Endothelial cell of umbilical vein (primary cell): ENCODE results near the gene CWF19L2. TPM values are rescaled to one million over a fixed set of nuclear protein-coding genes. Genes with fewer than 3 reads are reported as not detected.

Experiments
- BruUV-seq: library from RNA; stranded (reverse); fragments of 400-500 nt; replicated peaks from 2 replicates; lab custom pipeline; 2021; lab: Mats Ljungman, UMichigan
- CTCF ChIA-PET: fragments of 300-600, 350-600 bp; sonication (Branson Sonifier 250); formaldehyde crosslinking; loops from one replicate; lab custom pipeline; 2021; ENCODE audit warnings: antibody characterized with exemption, inconsistent platforms; lab: Charles Lee
- POLR2A ChIA-PET: fragments of 300-600, 350-600 bp; sonication (Branson Sonifier 250); formaldehyde crosslinking; loops from one replicate; lab custom pipeline; 2021; ENCODE audit warnings: antibody characterized with exemption, inconsistent platforms; lab: Charles Lee
- DNase-seq: peaks from one replicate; pipeline ENCODE4 v3.0.0-alpha.2; 2011; ENCODE audit warnings: low read depth, low spot score
- FAIRE-seq: peaks from 2 replicates; lab custom pipeline; 2011; peaks lifted over from hg19 to GRCh38; lab: Jason Lieb, UNC
- H2AFZ ChIP-seq: 2 replicates; pipeline ENCODE4 v1.6.0; 2012; ENCODE audit warnings: low read depth, low read length, control low read depth, inconsistent platforms
- H3K27ac ChIP-seq: 2 replicates; pipeline ENCODE4 v1.5.1; 2011; ENCODE audit warnings: low read depth, mild to moderate bottlenecking, control low read depth, low read length, moderate library complexity; ENCODE audit not compliant: insufficient read depth
- H3K27me3 ChIP-seq, 2 experiments: 2 replicates each; pipeline versions ENCODE4 v1.6.0 to v1.6.1; 2011; ENCODE audit warnings: low read length in 2 of 2, mixed read lengths in 1 of 2; ENCODE audit not compliant: control insufficient read depth in 2 of 2, insufficient read depth in 2 of 2
- H3K36me3 ChIP-seq, 2 experiments: 2 replicates in 1 of 2; 3 replicates in 1 of 2; pipeline ENCODE4 v1.5.1; 2011; ENCODE audit warnings: low read length in 2 of 2, mild to moderate bottlenecking in 1 of 2, moderate library complexity in 1 of 2; ENCODE audit not compliant: control insufficient read depth in 2 of 2, insufficient read depth in 2 of 2; ENCODE audit errors: extremely low read depth in 1 of 2
- H3K4me1 ChIP-seq: 3 replicates; pipeline ENCODE4 v1.5.1; 2011; ENCODE audit warnings: mild to moderate bottlenecking, low read length; ENCODE audit not compliant: control insufficient read depth, insufficient read depth; ENCODE audit errors: extremely low read depth
- H3K4me2 ChIP-seq: 2 replicates; pipeline ENCODE4 v1.6.1; 2011; ENCODE audit warnings: low read length, control low read depth, mixed read lengths; ENCODE audit not compliant: insufficient read depth
- H3K4me3 ChIP-seq, 3 experiments: fragments of 200-600 bp in 1 of 3; sonication (generic), shearing (Covaris generic) in 1 of 3; replicated peaks in 1 of 3; 2 replicates each; pipeline ENCODE4 v1.5.1; 2011 to 2016; ENCODE audit warnings: control low read depth in 3 of 3, low read length in 3 of 3, mild to moderate bottlenecking in 2 of 3, inconsistent platforms in 1 of 3, low read depth in 1 of 3, moderate library complexity in 1 of 3; ENCODE audit not compliant: insufficient read depth in 1 of 3
- H3K79me2 ChIP-seq: 2 replicates; pipeline ENCODE4 v1.6.0; 2012; ENCODE audit warnings: low read length, inconsistent platforms; ENCODE audit not compliant: control insufficient read depth, insufficient read depth
- H3K9ac ChIP-seq: replicated peaks from 2 replicates; pipeline ENCODE3; 2011; ENCODE audit warnings: low read length, control low read depth; ENCODE audit not compliant: insufficient read depth; ENCODE audit errors: extremely low read depth
- H3K9me1 ChIP-seq: replicated peaks from 3 replicates; pipeline ENCODE4 v1.6.0; 2011; ENCODE audit warnings: mild to moderate bottlenecking, low read length; ENCODE audit not compliant: control insufficient read depth, insufficient read depth; ENCODE audit errors: extremely low read depth
- H3K9me3 ChIP-seq: replicated peaks from 2 replicates; pipeline ENCODE4 v1.5.1; 2012; ENCODE audit warnings: low read length, inconsistent platforms; ENCODE audit not compliant: control insufficient read depth, insufficient read depth
- H4K20me1 ChIP-seq: replicated peaks from 2 replicates; pipeline ENCODE3; 2011; ENCODE audit warnings: mild to moderate bottlenecking, low read length; ENCODE audit not compliant: control insufficient read depth, insufficient read depth; ENCODE audit errors: extremely low read depth
- EZH2 ChIP-seq: IDR thresholded peaks from 2 replicates; pipeline ENCODE4 v1.6.1; 2012; ENCODE audit warnings: borderline replicate concordance, low read depth, mild to moderate bottlenecking, moderate library complexity, low read length, inconsistent platforms; ENCODE audit not compliant: severe bottlenecking
- FOS ChIP-seq: IDR thresholded peaks from 2 replicates; pipeline ENCODE4 v1.6.1; 2011; ENCODE audit warnings: mild to moderate bottlenecking, low read length, moderate library complexity, borderline replicate concordance; ENCODE audit not compliant: insufficient read depth
- GATA2 ChIP-seq: IDR thresholded peaks from 2 replicates; pipeline ENCODE4 v1.7.0; 2011; ENCODE audit warnings: low read depth, mild to moderate bottlenecking, moderate library complexity, mixed read lengths, low read length; ENCODE audit not compliant: insufficient read length, insufficient read depth
- JUN ChIP-seq: IDR thresholded peaks from 2 replicates; pipeline ENCODE4 v1.6.1; 2011; ENCODE audit warnings: borderline replicate concordance, low read depth; ENCODE audit not compliant: insufficient read length, insufficient read depth
- MYC ChIP-seq: IDR thresholded peaks from one replicate; pipeline ENCODE4 v1.6.1; 2011; ENCODE audit warnings: mild to moderate bottlenecking, low read depth, low read length
- POLR2A ChIP-seq: IDR thresholded peaks from 2 replicates; pipeline ENCODE4 v1.6.1; 2012; ENCODE audit warnings: low read depth, mild to moderate bottlenecking, control low read depth, low read length
- POLR2AphosphoS5 ChIP-seq: IDR thresholded peaks from 2 replicates; pipeline ENCODE4 v1.6.1; 2012; ENCODE audit warnings: low read depth, mild to moderate bottlenecking, control low read depth, low read length, moderate library complexity; ENCODE audit not compliant: insufficient read depth
- dilution Hi-C: fragments of 300-500 bp; cut with MboI; formaldehyde crosslinking; loops from one replicate; pipeline ENCODE4 v1.15.0; 2019; ENCODE audit warnings: low sequenced_read_pairs; ENCODE audit not compliant: extremely low pct_ligation_motif_present
- intact Hi-C: fragments of 100-400 bp; cut with micrococcal nuclease; formaldehyde crosslinking; loops from one replicate; pipeline ENCODE4 v1.10.0; 2022
- polyA plus RNA-seq, 4 experiments: library from polyadenylated mRNA; depleted of rRNA in 3 of 4; stranded (reverse) in 3 of 4; unstranded in 1 of 4; fragments of >200 nt; gene quantifications; 2 replicates each; pipeline versions ENCODE4 v1.2.1 to v1.2.3, GENCODE V29; 2011 to 2012; ENCODE audit warnings: missing spikeins in 1 of 4
- total RNA-seq: library from RNA; stranded (reverse); gene quantifications from 2 replicates; pipeline ENCODE4 v1.2.3, GENCODE V29; 2021
- TF ChIP-seq, protein P1 (sequence below): IDR thresholded peaks from 2 replicates; pipeline ENCODE4 v1.6.1; 2011; ENCODE audit not compliant: insufficient read depth, insufficient read length
- TF ChIP-seq, protein P2 (sequence below), 2 donors: IDR thresholded peaks; 1 replicate in 1 of 2; 2 replicates in 1 of 2; pipeline ENCODE4 v1.5.1; 2011; ENCODE audit warnings: low read length in 2 of 2, mild to moderate bottlenecking in 2 of 2, moderate library complexity in 2 of 2, control low read depth in 1 of 2, inconsistent platforms in 1 of 2, low read depth in 1 of 2; ENCODE audit not compliant: insufficient read depth in 1 of 2; ENCODE audit errors: extremely low read depth in 1 of 2

The CWF19L2 gene
- total and polyA plus RNA-seq, 2 donors (not counting 3 experiments of a cell fraction or from before 2014, with no cell fraction given): 1.4 to 11.8 TPM

DNA sequence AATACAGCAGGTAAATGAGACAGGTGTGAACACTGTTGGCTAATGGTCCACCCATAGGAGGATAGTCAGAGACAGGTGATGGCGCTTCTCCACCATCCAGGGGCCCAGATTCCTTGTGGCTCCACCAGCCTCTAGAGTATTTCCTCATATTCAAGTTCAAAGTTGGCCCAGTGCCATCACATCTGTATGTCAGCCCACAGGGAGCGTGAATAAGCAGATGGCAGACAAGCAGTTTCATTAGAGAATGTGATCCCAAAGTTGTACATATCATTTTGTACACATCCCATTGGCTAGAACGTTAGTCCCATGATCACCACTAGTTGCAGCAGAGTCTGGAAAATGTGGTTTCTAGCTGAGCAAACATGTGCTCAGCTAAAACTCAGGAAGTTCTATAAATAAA is 11.0 kb upstream of the CWF19L2 start:
- intact Hi-C loops (no loop called here), dilution Hi-C loops (no loop called here)
- Histone ChIP-seq H3K4me3 (no peak overlapping the region), H3K4me1 (no peaks in the 10 kb centered on the region), H3K9ac (no peak overlapping the region), H3K4me2 (no peak overlapping the region), H3K9me3 (no peaks in the 10 kb centered on the region), H3K79me2 (no peaks in the 10 kb centered on the region), H3K9me1 (no peaks in the 10 kb centered on the region), H2AFZ (no peak overlapping the region), H3K27ac (no peak overlapping the region), H3K36me3 (no peaks in the 10 kb centered on the region), H4K20me1 (no peaks in the 10 kb centered on the region), H3K27me3 (peaks cover 2 to 4% of the 10 kb centered on the region in 2 experiments)
- ChIA-PET POLR2A (no interaction called here), CTCF (no interaction called here)
- no peak for FAIRE-seq
- TF ChIP-seq POLR2A (no peak), EZH2 (no peak), POLR2AphosphoS5 (no peak), MYC (no peak), GATA2 (no peak), FOS (no peak), JUN (no peak)
- TF ChIP-seq, protein P1, sequence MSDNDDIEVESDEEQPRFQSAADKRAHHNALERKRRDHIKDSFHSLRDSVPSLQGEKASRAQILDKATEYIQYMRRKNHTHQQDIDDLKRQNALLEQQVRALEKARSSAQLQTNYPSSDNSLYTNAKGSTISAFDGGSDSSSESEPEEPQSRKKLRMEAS: no peak
- TF ChIP-seq, protein P2, sequence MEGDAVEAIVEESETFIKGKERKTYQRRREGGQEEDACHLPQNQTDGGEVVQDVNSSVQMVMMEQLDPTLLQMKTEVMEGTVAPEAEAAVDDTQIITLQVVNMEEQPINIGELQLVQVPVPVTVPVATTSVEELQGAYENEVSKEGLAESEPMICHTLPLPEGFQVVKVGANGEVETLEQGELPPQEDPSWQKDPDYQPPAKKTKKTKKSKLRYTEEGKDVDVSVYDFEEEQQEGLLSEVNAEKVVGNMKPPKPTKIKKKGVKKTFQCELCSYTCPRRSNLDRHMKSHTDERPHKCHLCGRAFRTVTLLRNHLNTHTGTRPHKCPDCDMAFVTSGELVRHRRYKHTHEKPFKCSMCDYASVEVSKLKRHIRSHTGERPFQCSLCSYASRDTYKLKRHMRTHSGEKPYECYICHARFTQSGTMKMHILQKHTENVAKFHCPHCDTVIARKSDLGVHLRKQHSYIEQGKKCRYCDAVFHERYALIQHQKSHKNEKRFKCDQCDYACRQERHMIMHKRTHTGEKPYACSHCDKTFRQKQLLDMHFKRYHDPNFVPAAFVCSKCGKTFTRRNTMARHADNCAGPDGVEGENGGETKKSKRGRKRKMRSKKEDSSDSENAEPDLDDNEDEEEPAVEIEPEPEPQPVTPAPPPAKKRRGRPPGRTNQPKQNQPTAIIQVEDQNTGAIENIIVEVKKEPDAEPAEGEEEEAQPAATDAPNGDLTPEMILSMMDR (IDR thresholded peaks at IDR 0.05; ENCODE audit: extremely low read depth in 1 of 2, insufficient read depth in 1 of 2, low read depth in 1 of 2, low read length in 2 of 2): no peak
- no TSS peak for BruUV-seq
- no peak for DNase-seq
